Endometrial microvascular endothelial cells (primary cell): ENCODE results near the gene NABP2. TPM values are rescaled to one million over a fixed set of nuclear protein-coding genes. Genes with fewer than 3 reads are reported as not detected.
"Not testable (repeated sequence)": the region's sequence is repeated elsewhere in the genome, so short reads cannot be mapped to it uniquely, and the experiment has no call there.

ENCODE experiments used
- in situ Hi-C: cut with HindIII; loops from 2 replicates; pipeline ENCODE4 v1.10.0; 2017; ENCODE audit warnings: low sequenced_read_pairs, low pct_unique_long_range_greater_than_20kb; ENCODE audit errors: inconsistent ontology term
- total RNA-seq: library from RNA; depleted of rRNA; stranded (reverse); fragments of >200 nt; gene quantifications from one replicate; pipeline ENCODE4 v1.2.3, GENCODE V29; 2015; ENCODE audit errors: inconsistent ontology term

NABP2 gene
- total RNA-seq = 60.3 TPM

DNA sequence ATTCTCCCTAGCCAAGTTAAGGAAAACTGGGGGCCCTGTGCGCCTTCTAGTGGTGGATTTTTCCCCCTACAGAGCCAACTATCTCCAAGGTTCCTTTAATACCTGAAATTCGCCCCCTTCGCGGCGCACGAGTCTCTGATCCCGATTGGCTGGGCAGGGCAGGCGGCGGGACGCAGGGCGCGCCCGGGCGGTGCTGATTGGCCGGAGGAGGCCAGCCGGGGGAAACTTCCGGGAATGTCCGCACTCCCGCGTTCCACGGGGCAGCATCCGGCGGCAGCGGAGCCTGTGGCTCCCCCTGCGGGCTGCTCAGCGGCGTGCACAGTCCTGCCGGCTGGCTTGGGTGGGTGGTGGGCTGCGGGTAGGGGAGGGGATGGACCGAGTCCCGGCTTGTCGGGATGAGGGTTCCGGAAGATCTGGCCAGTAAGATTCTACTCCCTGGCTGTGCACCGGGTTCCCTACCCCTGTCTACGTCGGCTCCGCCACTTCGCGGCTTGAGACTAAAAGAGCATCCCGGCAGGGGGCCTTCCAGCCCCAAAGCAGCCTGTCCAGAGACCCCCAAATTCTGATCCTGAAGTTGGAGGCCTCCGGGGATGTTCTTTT lies at the start of gene NABP2:
NABP2 (plus strand) TSS at position 241 of the 600 bp plus-strand sequence. CDS start 515 bp downstream, outside the sequence.
- in situ Hi-C loops = no loop called here

- in situ Hi-C loops = no loop called here
Measured at GRCh38 chr12:56178347-56178746, 45.8 kb upstream of the NABP2 start.

GRCh38 chr12:56186957-56187356 lies 37.2 kb upstream of the NABP2 start:
- in situ Hi-C loops = no loop called here

DNA sequence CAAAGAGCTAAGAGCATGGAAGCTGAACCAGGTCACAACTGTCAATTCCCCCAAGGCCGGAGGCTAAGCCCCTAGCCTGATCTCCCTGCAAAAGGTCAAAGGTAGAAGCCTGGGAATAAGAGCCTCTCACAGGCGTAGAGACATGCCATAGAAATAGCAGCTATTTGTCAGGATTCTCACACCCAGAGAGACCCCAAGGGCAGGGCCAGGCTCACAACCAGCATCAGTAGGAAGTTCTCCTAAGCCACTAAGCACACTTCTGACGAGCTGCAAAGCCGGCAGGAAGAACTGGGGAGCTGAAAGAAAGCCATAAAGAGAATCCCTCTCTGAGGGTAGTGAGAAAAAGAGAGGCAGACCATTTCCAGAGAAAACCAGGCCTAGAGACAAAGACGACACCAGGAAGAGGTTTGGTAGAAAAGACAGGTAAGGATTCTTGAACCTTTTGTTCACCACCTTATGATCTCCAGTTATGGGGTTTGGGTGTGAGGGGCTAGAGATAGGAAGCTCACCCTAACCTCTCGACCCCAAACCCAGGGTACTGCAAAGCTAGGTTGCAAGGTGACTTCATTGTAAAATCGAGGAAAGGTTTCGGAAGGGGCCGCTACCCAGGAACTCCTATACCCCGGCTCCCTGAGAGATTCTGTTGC lies 35.9 kb upstream of the NABP2 start:
- in situ Hi-C loops = no loop called here

DNA sequence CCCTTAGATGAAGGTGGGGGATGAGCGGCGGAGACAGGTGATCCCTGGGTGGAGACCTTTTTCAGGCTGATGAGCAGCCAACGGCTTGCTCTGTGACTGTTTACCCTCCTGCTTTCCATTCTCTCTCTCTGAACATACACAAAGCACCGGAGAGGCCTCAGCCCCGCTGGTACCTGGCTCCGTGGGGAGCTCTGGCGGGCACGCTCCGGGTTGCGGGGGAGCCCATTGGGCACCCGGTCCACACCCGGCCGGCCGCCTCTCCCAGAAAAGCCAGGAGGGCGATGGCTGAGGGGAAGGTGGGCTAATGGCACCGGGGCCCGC lies 35.4 kb upstream of the NABP2 start:
- in situ Hi-C loops = no loop called here

- in situ Hi-C loops = no loop called here
Measured at GRCh38 chr12:56189099-56189917, 34.8 kb upstream of the NABP2 start, which contains the start of gene SMARCC2. SMARCC2 (minus strand) TSS chr12:56189483; CDS start chr12:56189461, 22 bp downstream.

GRCh38 chr12:56189918-56190694 lies 34.0 kb upstream of the NABP2 start:
- in situ Hi-C loops = no loop called here

DNA sequence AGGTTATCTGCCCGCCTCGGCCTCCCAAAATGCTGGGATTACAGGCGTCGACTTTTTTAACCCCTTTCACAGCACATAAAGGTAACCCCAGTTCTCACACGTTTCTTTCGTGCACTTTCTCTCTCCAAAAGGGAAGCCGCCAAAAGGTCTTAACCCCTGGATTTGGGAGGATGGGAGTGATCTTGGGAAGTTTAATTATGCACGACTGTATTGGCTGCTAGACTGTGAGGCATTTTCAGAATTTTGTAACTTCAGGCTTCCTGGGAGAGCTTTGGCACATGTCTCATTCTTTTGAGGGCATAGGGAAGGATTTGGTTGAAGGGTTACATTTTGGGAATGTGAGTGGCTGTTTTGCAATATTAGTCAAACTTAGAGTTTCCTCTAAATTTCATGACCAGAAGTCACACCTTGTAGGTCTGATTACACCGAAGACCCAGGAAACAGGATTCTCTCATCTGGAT lies 33.4 kb upstream of the NABP2 start:
- in situ Hi-C loops = no loop called here

- in situ Hi-C loops = no loop called here
Measured at GRCh38 chr12:56192582-56192981, 31.6 kb upstream of the NABP2 start.

GRCh38 chr12:56193025-56193578 lies 31.0 kb upstream of the NABP2 start:
- in situ Hi-C loops = no loop called here

GRCh38 chr12:56196818-56197550 lies 27.2 kb upstream of the NABP2 start:
- in situ Hi-C loops = not testable (repeated sequence)

GRCh38 chr12:56197921-56198635 lies 26.1 kb upstream of the NABP2 start:
- in situ Hi-C loops = no loop called here

DNA sequence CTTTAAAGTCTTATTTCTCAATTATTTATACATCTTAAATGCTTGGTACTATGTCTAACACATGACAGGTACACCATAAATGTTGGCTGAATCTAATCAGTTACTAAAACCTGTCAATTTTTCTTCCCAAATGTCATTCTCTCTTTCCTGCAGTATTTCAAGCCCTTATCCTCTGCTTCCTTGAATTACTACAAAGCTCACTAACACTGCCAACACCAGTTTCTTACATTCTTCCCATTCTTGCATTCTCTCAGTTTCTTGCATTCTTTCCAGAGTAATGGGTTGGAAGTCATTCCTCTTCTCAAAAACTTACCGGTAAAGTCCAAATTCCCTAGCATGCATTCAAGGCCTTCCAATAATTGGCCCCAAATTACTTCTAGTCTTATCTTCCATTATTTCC lies 25.3 kb upstream of the NABP2 start:
- in situ Hi-C loops = no loop called here

- in situ Hi-C loops = no loop called here
Measured at GRCh38 chr12:56202366-56202765, 21.8 kb upstream of the NABP2 start.

- in situ Hi-C loops = no loop called here
Measured at GRCh38 chr12:56202838-56203237, 21.3 kb upstream of the NABP2 start.

DNA sequence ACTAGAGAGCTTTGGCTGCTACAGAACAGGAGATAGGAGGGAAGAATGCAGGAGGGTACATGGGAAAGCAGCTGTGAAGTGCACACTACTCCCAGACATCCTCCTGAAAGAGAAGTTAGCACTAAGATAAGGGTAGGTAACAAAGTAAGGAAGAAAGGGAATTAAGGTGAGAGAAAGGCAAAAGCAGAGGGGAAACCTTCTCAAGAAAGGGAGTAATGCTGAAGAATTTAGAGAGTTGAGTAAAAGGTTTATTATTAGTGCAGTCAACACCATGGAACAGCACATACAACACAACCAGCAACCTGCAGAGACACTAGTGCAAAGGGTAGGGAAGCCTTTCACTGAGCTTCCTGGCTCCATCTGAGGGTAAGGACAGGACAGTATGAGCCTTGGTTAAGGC lies 19.9 kb upstream of the NABP2 start:
- in situ Hi-C loops = no loop called here

- in situ Hi-C loops = no loop called here
Measured at GRCh38 chr12:56205445-56205844, 18.7 kb upstream of the NABP2 start.
